Loucy (cell line): Measurements from ENCODE around the gene MBD3.

Source experiments
- H2AFZ ChIP-seq: fragments of 200-600 bp; sonication (generic); 2 replicates; pipeline ENCODE4 v1.6.0; 2016; ENCODE audit warnings: antibody characterized with exemption, mild to moderate bottlenecking, low read length, moderate library complexity
- H3F3A ChIP-seq: fragments of 200-600 bp; 2 replicates; pipeline ENCODE4 v1.6.0; 2016; ENCODE audit warnings: antibody characterized with exemption, low read depth, mild to moderate bottlenecking
- H3K27me3 ChIP-seq: fragments of 200-600 bp; sonication (generic); 2 replicates; pipeline ENCODE4 v1.6.1; 2014; ENCODE audit warnings: low read length, mild to moderate bottlenecking; ENCODE audit not compliant: insufficient read depth, poor library complexity, severe bottlenecking
- H3K36me3 ChIP-seq: fragments of 200-600 bp; sonication (generic); 2 replicates; pipeline ENCODE4 v1.6.1; 2016; ENCODE audit warnings: low read length; ENCODE audit not compliant: insufficient read depth
- H3K4me1 ChIP-seq: fragments of 200-600 bp; sonication (generic); 2 replicates; pipeline ENCODE4 v1.5.1; 2014; ENCODE audit warnings: low read length, mild to moderate bottlenecking; ENCODE audit not compliant: insufficient read depth, poor library complexity, severe bottlenecking
- H3K4me2 ChIP-seq: fragments of 200-600 bp; sonication (generic); 2 replicates; pipeline ENCODE4 v1.6.0; 2014; ENCODE audit warnings: antibody characterized with exemption, low read length, low read depth, mild to moderate bottlenecking; ENCODE audit not compliant: poor library complexity, severe bottlenecking
- H3K4me3 ChIP-seq: fragments of 200-600 bp; sonication (generic); 2 replicates; pipeline ENCODE4 v1.5.1; 2014; ENCODE audit warnings: low read length, mild to moderate bottlenecking, mixed read lengths; ENCODE audit not compliant: poor library complexity, severe bottlenecking
- H3K79me2 ChIP-seq: fragments of 200-600 bp; sonication (generic); 2 replicates; pipeline ENCODE4 v1.6.1; 2014; ENCODE audit warnings: low read length; ENCODE audit not compliant: insufficient read depth
- H3K9ac ChIP-seq: fragments of 200-600 bp; sonication (generic); 2 replicates; pipeline ENCODE4 v1.6.0; 2014; ENCODE audit warnings: mild to moderate bottlenecking, low read depth, low read length, moderate library complexity; ENCODE audit not compliant: poor library complexity, severe bottlenecking
- H3K9me2 ChIP-seq: fragments of 200-600 bp; sonication (generic); replicated peaks from 2 replicates; pipeline ENCODE4 v1.6.1; 2016; ENCODE audit warnings: low read depth, low read length, mixed read lengths
- H3K9me3 ChIP-seq: fragments of 200-600 bp; sonication (generic); 2 replicates; pipeline ENCODE4 v1.6.1; 2014; ENCODE audit warnings: mild to moderate bottlenecking, antibody characterized with exemption, low read length, low read depth; ENCODE audit not compliant: insufficient read depth
- H4K20me1 ChIP-seq: fragments of 200-600 bp; sonication (generic); 2 replicates; pipeline ENCODE4 v1.6.0; 2014; ENCODE audit warnings: antibody characterized with exemption, low read length, mild to moderate bottlenecking; ENCODE audit not compliant: insufficient read depth, poor library complexity, severe bottlenecking
- EZH2phosphoT487 ChIP-seq: fragments of 200-600 bp; IDR thresholded peaks from 2 replicates; pipeline ENCODE4 v1.6.1; 2018; ENCODE audit warnings: antibody characterized with exemption, mild to moderate bottlenecking, moderate library complexity, borderline replicate concordance
- TF ChIP-seq, protein P1 (sequence below): fragments of 200-600 bp; sonication (generic); conservative IDR thresholded peaks from 2 replicates; pipeline ENCODE4 v1.5.1; 2014; ENCODE audit warnings: mild to moderate bottlenecking, antibody characterized with exemption, low read length

Gene MBD3

DNA sequence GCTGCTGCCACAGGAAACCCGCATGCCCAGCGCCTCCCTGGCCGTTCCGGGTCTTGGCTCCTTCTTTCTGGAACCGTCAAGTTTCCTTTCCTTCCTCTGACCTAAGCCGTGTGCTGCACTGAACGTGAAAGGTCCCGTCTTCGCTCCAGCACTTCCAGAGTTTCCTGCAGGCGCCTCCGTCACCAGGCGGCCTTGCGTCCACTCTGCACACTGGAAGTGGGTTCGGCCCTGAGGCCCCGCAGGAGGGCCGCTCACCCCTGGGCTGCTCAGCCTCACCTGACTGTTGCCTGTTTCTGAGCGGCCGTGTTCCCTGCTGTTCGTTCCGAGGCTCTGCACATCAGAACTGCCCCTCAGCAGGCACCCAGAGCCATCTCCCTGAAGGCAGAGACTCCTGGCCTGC is 12.3 kb downstream of the MBD3 start:
- Histone ChIP-seq H3K4me2 (no peak overlapping the region), H3K9me3 (no peaks in the 10 kb centered on the region), H3K4me1 (no peaks in the 10 kb centered on the region), H3F3A (no peaks in the 10 kb centered on the region), H2AFZ (no peak overlapping the region), H3K9ac (no peak overlapping the region), H3K36me3 (peaks cover 63% of the 10 kb centered on the region; the same call in 1 of the 2 replicates), H3K9me2 (no peaks in the 10 kb centered on the region), H3K79me2 (peaks cover 9% of the 10 kb centered on the region; the same call in 1 of the 2 replicates), H3K4me3 (no peak overlapping the region), H3K27me3 (no peaks in the 10 kb centered on the region), H4K20me1 (no peaks in the 10 kb centered on the region)
- no peak for TF ChIP-seq EZH2phosphoT487
- TF ChIP-seq, protein P1, sequence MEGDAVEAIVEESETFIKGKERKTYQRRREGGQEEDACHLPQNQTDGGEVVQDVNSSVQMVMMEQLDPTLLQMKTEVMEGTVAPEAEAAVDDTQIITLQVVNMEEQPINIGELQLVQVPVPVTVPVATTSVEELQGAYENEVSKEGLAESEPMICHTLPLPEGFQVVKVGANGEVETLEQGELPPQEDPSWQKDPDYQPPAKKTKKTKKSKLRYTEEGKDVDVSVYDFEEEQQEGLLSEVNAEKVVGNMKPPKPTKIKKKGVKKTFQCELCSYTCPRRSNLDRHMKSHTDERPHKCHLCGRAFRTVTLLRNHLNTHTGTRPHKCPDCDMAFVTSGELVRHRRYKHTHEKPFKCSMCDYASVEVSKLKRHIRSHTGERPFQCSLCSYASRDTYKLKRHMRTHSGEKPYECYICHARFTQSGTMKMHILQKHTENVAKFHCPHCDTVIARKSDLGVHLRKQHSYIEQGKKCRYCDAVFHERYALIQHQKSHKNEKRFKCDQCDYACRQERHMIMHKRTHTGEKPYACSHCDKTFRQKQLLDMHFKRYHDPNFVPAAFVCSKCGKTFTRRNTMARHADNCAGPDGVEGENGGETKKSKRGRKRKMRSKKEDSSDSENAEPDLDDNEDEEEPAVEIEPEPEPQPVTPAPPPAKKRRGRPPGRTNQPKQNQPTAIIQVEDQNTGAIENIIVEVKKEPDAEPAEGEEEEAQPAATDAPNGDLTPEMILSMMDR, result no peak

DNA sequence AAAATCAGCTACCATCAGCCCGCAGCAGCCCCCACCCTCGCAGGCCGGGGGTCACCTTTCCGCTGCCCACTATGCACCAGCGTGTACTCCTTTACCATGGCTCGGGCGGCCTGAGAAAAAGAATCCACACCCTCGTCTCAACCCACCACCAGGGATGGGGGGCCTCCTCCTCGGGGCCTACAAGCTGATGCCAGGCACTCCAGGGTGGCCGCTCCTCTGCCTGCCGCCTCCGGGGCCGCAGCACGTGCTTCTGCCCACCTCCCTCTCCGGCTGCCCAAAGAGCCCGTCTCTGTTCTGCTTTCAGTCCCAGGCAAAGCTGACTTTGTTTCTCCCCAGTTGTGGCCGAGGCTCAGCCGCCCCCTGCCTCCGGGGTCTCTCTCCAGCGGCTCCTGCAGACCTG is 13.4 kb downstream of the MBD3 start:
- no peaks in the 10 kb centered on the region for H3K9me2 ChIP-seq
- peaks cover 60% of the 10 kb centered on the region; the same call in 1 of the 2 replicates for H3K36me3 ChIP-seq

DNA sequence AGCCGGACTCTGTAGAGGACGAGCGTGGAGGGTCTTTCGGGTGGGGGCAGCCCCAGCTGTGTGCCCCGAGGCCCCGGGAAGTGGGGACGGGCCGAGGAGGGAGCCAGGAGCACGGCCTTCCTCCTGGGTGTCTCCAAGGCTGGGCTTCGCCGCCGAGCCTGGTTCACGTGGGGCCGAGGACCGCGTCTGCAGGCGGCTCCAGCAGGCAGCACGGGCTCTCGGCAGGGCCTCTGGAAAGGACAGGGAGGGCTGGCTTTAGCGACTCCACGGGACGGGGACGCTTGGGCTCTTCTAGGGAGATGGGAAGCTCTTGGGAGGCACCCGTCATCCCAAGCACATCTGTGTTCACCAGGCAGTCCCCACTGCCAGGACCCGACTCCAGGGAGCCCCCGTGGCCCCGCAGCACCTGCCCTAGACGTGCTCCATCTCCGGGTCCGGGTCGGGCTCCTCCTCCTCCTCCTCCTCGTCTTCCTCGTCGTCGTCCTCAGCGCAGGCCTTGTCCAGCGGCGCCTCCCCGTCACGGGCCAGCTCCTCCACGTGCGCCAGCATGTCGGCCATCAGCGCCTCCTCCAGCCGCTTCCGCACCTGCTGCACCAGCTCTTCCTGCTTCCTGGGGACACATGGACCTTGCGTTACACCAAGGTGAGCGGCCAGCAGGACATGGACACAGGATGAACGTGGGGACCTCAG is 14.6 kb downstream of the MBD3 start:
- Histone ChIP-seq H3K27me3 (no peaks in the 10 kb centered on the region), H3K4me2 (no peak overlapping the region), H3F3A (no peaks in the 10 kb centered on the region), H2AFZ (no peak overlapping the region), H3K36me3 (peaks cover 56% of the 10 kb centered on the region; the same call in 1 of the 2 replicates), H3K79me2 (no peaks in the 10 kb centered on the region), H3K4me1 (no peaks in the 10 kb centered on the region), H3K4me3 (no peak overlapping the region), H3K9me3 (no peaks in the 10 kb centered on the region), H3K9ac (no peak overlapping the region), H3K9me2 (no peaks in the 10 kb centered on the region), H4K20me1 (no peaks in the 10 kb centered on the region)
- TF ChIP-seq, protein P1, result no peak
- no peak for TF ChIP-seq EZH2phosphoT487

More for the DNA sequence above, 13.4 kb downstream of the MBD3 start:
- TF ChIP-seq, protein P1, result no peak
- no peak for TF ChIP-seq EZH2phosphoT487
- H3K4me2 ChIP-seq, result no peak overlapping the region
- H3K27me3 ChIP-seq, result no peaks in the 10 kb centered on the region
- no peaks in the 10 kb centered on the region for H3F3A ChIP-seq
- no peaks in the 10 kb centered on the region for H3K9me3 ChIP-seq
- no peak overlapping the region for H3K9ac ChIP-seq
- no peaks in the 10 kb centered on the region for H3K4me1 ChIP-seq
- no peaks in the 10 kb centered on the region for H3K79me2 ChIP-seq
- H4K20me1 ChIP-seq, result no peaks in the 10 kb centered on the region
- no peak overlapping the region for H2AFZ ChIP-seq
- no peak overlapping the region for H3K4me3 ChIP-seq
